ENCODE results near the gene NXPH4.

The NXPH4 gene

DNA sequence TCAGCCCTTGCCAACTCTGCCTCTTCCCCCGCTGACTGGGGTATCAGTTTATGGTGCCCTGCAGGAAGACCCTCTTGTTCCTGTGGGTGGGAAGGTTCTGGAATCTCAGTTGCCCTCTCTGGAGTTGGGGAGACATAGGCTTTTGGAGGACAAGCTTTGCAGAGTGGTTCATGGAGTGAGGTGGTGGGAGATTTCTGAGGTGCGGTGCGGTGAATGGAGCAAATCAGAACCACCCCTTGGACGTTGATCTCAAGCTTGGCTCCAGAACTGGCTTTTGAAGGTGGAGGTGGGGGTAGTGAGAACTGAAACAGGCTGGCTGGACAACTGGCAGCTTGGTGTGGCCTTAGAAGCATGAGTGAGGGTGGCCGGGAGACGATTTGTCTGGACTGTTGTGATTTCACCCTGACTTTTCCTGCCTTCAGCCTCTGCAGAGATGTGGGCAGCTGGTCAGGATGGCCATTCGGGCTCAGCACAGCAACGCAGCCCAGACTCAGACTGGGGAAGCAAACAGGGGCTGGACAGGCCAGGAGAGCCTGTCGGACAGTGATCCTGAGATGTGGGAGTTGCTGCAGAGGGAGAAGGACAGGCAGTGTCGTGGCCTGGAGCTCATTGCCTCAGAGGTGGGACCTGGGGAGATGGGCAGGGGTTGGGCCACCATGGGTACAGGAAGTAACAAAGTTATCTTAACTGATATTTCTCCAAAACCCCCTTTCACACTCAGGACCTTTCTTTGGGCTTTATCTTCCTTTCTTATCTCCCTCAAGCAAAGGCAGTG, 14.0 kb downstream of the NXPH4 start:
- H3K36me3 ChIP-seq (ENCODE audit: control insufficient read depth, low read depth, low read length) = peaks cover 38% of the 10 kb centered on the region
- H3K27me3 ChIP-seq (ENCODE audit: control insufficient read depth, insufficient read depth, low read length) = peaks cover 74% of the 10 kb centered on the region
- H3K9me3 ChIP-seq (ENCODE audit: control insufficient read depth, low read depth, low read length) = no peaks in the 10 kb centered on the region
- peak overlapping the region; percentile 98 for H3K27ac ChIP-seq (ENCODE audit: low read length)
- peaks cover 30% of the 10 kb centered on the region for H3K4me1 ChIP-seq (ENCODE audit: control insufficient read depth, low read depth, low read length)
- H3K9ac ChIP-seq (ENCODE audit: low read length) = peak overlapping the region; percentile 100
- H3K4me3 ChIP-seq (ENCODE audit: low read length) = peak overlapping the region; percentile 97

DNA sequence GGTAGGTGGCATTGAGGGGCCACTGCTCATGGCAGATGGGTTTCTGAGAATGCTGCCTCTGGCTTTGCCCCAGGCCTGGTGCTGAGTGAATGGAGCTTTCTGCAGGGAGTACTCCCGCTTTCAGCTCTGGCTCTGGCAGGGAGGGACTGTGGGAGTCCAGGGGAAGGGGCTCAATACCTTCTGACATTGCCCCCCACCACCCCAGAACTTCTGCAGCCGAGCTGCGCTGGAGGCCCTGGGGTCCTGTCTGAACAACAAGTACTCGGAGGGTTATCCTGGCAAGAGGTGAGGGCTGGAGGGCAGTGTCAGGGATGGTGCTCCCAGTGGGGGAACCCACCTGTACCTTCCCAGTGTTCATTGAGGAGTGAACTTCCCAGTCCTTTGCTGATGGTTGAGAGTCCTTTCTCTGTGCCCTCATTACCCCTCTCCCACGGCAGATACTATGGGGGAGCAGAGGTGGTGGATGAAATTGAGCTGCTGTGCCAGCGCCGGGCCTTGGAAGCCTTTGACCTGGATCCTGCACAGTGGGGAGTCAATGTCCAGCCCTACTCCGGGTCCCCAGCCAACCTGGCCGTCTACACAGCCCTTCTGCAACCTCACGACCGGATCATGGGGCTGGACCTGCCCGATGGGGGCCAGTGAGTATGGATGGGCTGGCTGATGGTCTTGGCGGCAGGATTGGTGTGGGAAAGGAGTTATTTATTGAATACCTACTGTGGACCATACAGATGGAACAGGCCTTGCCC, 14.9 kb downstream of the NXPH4 start:
- Histone ChIP-seq H3K9ac (ENCODE audit: low read length) (peak overlapping the region; percentile 100), H3K9me3 (ENCODE audit: control insufficient read depth, low read depth, low read length) (no peaks in the 10 kb centered on the region), H3K27ac (ENCODE audit: low read length) (no peak overlapping the region), H3K4me1 (ENCODE audit: control insufficient read depth, low read depth, low read length) (peaks cover 31% of the 10 kb centered on the region), H3K4me3 (ENCODE audit: low read length) (peak overlapping the region; percentile 97), H3K36me3 (ENCODE audit: control insufficient read depth, low read depth, low read length) (peaks cover 38% of the 10 kb centered on the region), H3K27me3 (ENCODE audit: control insufficient read depth, insufficient read depth, low read length) (peaks cover 74% of the 10 kb centered on the region)

GRCh38 chr12:57232156-57232756, 15.7 kb downstream of the NXPH4 start:
- Histone ChIP-seq H3K27ac (ENCODE audit: low read length) (no peak overlapping the region), H3K36me3 (ENCODE audit: control insufficient read depth, low read depth, low read length) (peaks cover 38% of the 10 kb centered on the region), H3K4me1 (ENCODE audit: control insufficient read depth, low read depth, low read length) (peaks cover 25% of the 10 kb centered on the region), H3K9ac (ENCODE audit: low read length) (no peak overlapping the region), H3K9me3 (ENCODE audit: control insufficient read depth, low read depth, low read length) (no peaks in the 10 kb centered on the region), H3K27me3 (ENCODE audit: control insufficient read depth, insufficient read depth, low read length) (peaks cover 74% of the 10 kb centered on the region), H3K4me3 (ENCODE audit: low read length) (no peak overlapping the region)

- no peak overlapping the region for H3K9ac ChIP-seq (ENCODE audit: low read length)
- H3K4me3 ChIP-seq (ENCODE audit: low read length) = no peak overlapping the region
- peaks cover 74% of the 10 kb centered on the region for H3K27me3 ChIP-seq (ENCODE audit: control insufficient read depth, insufficient read depth, low read length)
- peaks cover 38% of the 10 kb centered on the region for H3K36me3 ChIP-seq (ENCODE audit: control insufficient read depth, low read depth, low read length)
- no peaks in the 10 kb centered on the region for H3K9me3 ChIP-seq (ENCODE audit: control insufficient read depth, low read depth, low read length)
- H3K4me1 ChIP-seq (ENCODE audit: control insufficient read depth, low read depth, low read length) = peaks cover 24% of the 10 kb centered on the region
- no peak overlapping the region for H3K27ac ChIP-seq (ENCODE audit: low read length)
These were observed 17.0 kb downstream of the NXPH4 start for GRCh38 chr12:57233357-57234232.

- no peak overlapping the region for H3K27ac ChIP-seq (ENCODE audit: low read length)
- H3K4me3 ChIP-seq (ENCODE audit: low read length) = no peak overlapping the region
- peaks cover 38% of the 10 kb centered on the region for H3K36me3 ChIP-seq (ENCODE audit: control insufficient read depth, low read depth, low read length)
- H3K9me3 ChIP-seq (ENCODE audit: control insufficient read depth, low read depth, low read length) = no peaks in the 10 kb centered on the region
- peaks cover 21% of the 10 kb centered on the region for H3K4me1 ChIP-seq (ENCODE audit: control insufficient read depth, low read depth, low read length)
- H3K9ac ChIP-seq (ENCODE audit: low read length) = no peak overlapping the region
- H3K27me3 ChIP-seq (ENCODE audit: control insufficient read depth, insufficient read depth, low read length) = peaks cover 74% of the 10 kb centered on the region
These were observed 17.6 kb downstream of the NXPH4 start for GRCh38 chr12:57234233-57234570.

- peaks cover 24% of the 10 kb centered on the region for H3K4me1 ChIP-seq (ENCODE audit: control insufficient read depth, low read depth, low read length)
- H3K27ac ChIP-seq (ENCODE audit: low read length) = no peak overlapping the region
- no peak overlapping the region for H3K4me3 ChIP-seq (ENCODE audit: low read length)
- H3K36me3 ChIP-seq (ENCODE audit: control insufficient read depth, low read depth, low read length) = peaks cover 38% of the 10 kb centered on the region
- H3K27me3 ChIP-seq (ENCODE audit: control insufficient read depth, insufficient read depth, low read length) = peaks cover 77% of the 10 kb centered on the region
- no peak overlapping the region for H3K9ac ChIP-seq (ENCODE audit: low read length)
- H3K9me3 ChIP-seq (ENCODE audit: control insufficient read depth, low read depth, low read length) = no peaks in the 10 kb centered on the region
These were observed 18.0 kb downstream of the NXPH4 start for GRCh38 chr12:57234571-57235016.

- H3K27ac ChIP-seq (ENCODE audit: low read length) = no peak overlapping the region
- H3K4me3 ChIP-seq (ENCODE audit: low read length) = no peak overlapping the region
- H3K36me3 ChIP-seq (ENCODE audit: control insufficient read depth, low read depth, low read length) = peaks cover 38% of the 10 kb centered on the region
- peaks cover 83% of the 10 kb centered on the region for H3K27me3 ChIP-seq (ENCODE audit: control insufficient read depth, insufficient read depth, low read length)
- peaks cover 27% of the 10 kb centered on the region for H3K4me1 ChIP-seq (ENCODE audit: control insufficient read depth, low read depth, low read length)
- no peaks in the 10 kb centered on the region for H3K9me3 ChIP-seq (ENCODE audit: control insufficient read depth, low read depth, low read length)
- H3K9ac ChIP-seq (ENCODE audit: low read length) = no peak overlapping the region
These were observed 18.6 kb downstream of the NXPH4 start for GRCh38 chr12:57235017-57235727.

DNA sequence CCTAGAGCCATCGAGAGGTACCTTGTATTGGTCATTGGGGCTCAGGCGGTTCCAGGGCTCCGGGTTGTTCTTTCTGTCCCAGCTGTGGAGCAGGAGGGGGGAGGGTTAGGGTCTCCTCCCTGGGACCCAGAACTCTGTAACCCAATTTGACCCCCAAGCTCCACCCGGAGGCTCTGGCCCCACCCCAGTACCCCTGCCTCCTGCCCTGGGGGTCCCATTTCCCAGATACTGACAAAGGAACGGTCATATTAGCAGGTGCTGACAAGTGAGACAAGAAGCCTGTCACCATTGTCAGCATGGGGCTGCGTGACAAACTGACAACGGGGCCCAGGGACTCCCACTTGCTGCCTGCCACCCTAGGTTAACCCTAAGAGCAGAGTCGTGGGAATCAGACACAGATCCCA, 19.1 kb downstream of the NXPH4 start:
- no peak overlapping the region for H3K4me3 ChIP-seq (ENCODE audit: low read length)
- no peak overlapping the region for H3K9ac ChIP-seq (ENCODE audit: low read length)
- peaks cover 38% of the 10 kb centered on the region for H3K36me3 ChIP-seq (ENCODE audit: control insufficient read depth, low read depth, low read length)
- H3K27ac ChIP-seq (ENCODE audit: low read length) = no peak overlapping the region
- peaks cover 1% of the 10 kb centered on the region for H3K9me3 ChIP-seq (ENCODE audit: control insufficient read depth, low read depth, low read length)
- H3K4me1 ChIP-seq (ENCODE audit: control insufficient read depth, low read depth, low read length) = peaks cover 24% of the 10 kb centered on the region
- peaks cover 88% of the 10 kb centered on the region for H3K27me3 ChIP-seq (ENCODE audit: control insufficient read depth, insufficient read depth, low read length)

- no peak overlapping the region for H3K4me3 ChIP-seq (ENCODE audit: low read length)
- H3K4me1 ChIP-seq (ENCODE audit: control insufficient read depth, low read depth, low read length) = peaks cover 25% of the 10 kb centered on the region
These were observed 19.8 kb downstream of the NXPH4 start for GRCh38 chr12:57236201-57236924.

DNA sequence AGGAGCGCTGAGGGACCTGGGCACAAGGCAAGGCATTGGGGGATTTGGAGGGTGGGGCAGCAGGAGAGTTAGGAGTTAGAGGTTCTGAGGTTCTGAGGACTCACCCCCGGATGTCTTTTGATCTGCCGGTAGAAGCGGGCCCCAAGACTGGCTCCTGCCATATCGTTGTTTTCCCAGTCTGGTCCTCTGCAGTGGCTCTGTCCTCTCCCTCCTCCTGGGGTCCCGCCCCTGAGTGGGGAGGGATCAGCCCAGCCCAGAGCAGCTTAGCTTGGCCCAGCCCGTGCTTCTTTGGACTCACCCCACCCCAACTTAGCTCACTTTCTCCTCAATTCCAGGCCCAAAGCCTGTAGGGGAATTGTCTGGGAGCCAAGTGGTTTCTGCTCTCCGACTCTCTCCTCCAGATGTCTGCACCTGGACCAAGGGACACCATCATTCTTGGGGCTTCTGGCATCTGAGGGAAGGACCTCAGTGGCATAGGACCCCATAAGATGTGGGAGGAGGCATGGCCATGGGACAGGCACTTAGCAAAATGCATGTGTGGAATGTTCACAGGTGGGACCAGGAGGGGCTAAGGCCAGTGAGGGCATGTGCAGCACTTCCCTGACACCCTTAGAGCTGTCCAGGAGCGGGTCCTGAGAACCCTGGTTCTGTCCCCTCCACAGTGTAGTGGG, 20.5 kb downstream of the NXPH4 start:
- no peak overlapping the region for H3K9ac ChIP-seq (ENCODE audit: low read length)
- no peak overlapping the region for H3K4me3 ChIP-seq (ENCODE audit: low read length)
- peaks cover 99% of the 10 kb centered on the region for H3K27me3 ChIP-seq (ENCODE audit: control insufficient read depth, insufficient read depth, low read length)
- H3K36me3 ChIP-seq (ENCODE audit: control insufficient read depth, low read depth, low read length) = peaks cover 26% of the 10 kb centered on the region
- no peak overlapping the region for H3K27ac ChIP-seq (ENCODE audit: low read length)
- H3K9me3 ChIP-seq (ENCODE audit: control insufficient read depth, low read depth, low read length) = peaks cover 3% of the 10 kb centered on the region
- peaks cover 26% of the 10 kb centered on the region for H3K4me1 ChIP-seq (ENCODE audit: control insufficient read depth, low read depth, low read length)

More at GRCh38 chr12:57236201-57236924, 19.8 kb downstream of the NXPH4 start:
- H3K36me3 ChIP-seq (ENCODE audit: control insufficient read depth, low read depth, low read length) = peaks cover 32% of the 10 kb centered on the region
- H3K9ac ChIP-seq (ENCODE audit: low read length) = no peak overlapping the region
- peaks cover 3% of the 10 kb centered on the region for H3K9me3 ChIP-seq (ENCODE audit: control insufficient read depth, low read depth, low read length)
- H3K27ac ChIP-seq (ENCODE audit: low read length) = no peak overlapping the region
- peaks cover 95% of the 10 kb centered on the region for H3K27me3 ChIP-seq (ENCODE audit: control insufficient read depth, insufficient read depth, low read length)
